ENCODE measurements around the gene LYPD1.

The LYPD1 gene

GRCh38 chr2:132691556-132691955 is 21.6 kb upstream of the LYPD1 start:
- no peak for TF ChIP-seq ZBTB7A (tag by site-specific recombination; IDR thresholded peaks at IDR 0.05; ENCODE audit: low read depth)
- no peak for TF ChIP-seq SCRT2 (tag by site-specific recombination; IDR thresholded peaks at IDR 0.05)
- TF ChIP-seq ZIC2 (tag by site-specific recombination; IDR thresholded peaks at IDR 0.05): no peak
- no peak for TF ChIP-seq SP3 (tag by site-specific recombination; IDR thresholded peaks at IDR 0.05)
- no peak for TF ChIP-seq PRDM6 (tag by site-specific recombination; IDR thresholded peaks at IDR 0.05)
- TF ChIP-seq ZNF239 (tag by site-specific recombination; IDR thresholded peaks at IDR 0.05): no peak
- TF ChIP-seq ZNF394 (tag by site-specific recombination; IDR thresholded peaks at IDR 0.05; ENCODE audit: borderline replicate concordance): no peak
- TF ChIP-seq ZNF140 (tag by site-specific recombination; IDR thresholded peaks at IDR 0.05): no peak
- TF ChIP-seq ZNF292 (tag by site-specific recombination; IDR thresholded peaks at IDR 0.05; ENCODE audit: borderline replicate concordance, low read depth): no peak
- TF ChIP-seq FEZF1 (tag by site-specific recombination; IDR thresholded peaks at IDR 0.05): no peak
- no peak for TF ChIP-seq ZSCAN16 (tag by site-specific recombination; IDR thresholded peaks at IDR 0.05)
- no peak for TF ChIP-seq ZNF416 (tag by site-specific recombination; IDR thresholded peaks at IDR 0.05)
- Histone ChIP-seq H3K4me1 (ENCODE audit: control insufficient read depth, insufficient read depth, low read length) (no peaks in the 10 kb centered on the region), H3K4me3 (ENCODE audit: low read depth, low read length) (no peak overlapping the region), H3K27ac (ENCODE audit: extremely low read depth, low read depth, low read length) (no peak overlapping the region), H3K9me3 (ENCODE audit: control insufficient read depth, insufficient read depth, low read depth, low read length) (no peaks in the 10 kb centered on the region), H3K36me3 (ENCODE audit: control insufficient read depth in 2 of 2, insufficient read depth in 1 of 2, low read length in 2 of 2) (no peaks in the 10 kb centered on the region)
- CTCF ChIA-PET: no interaction called here
- POLR2A ChIA-PET: no interaction called here

GRCh38 chr2:132690664-132691303 is 20.8 kb upstream of the LYPD1 start:
- CTCF ChIA-PET: no interaction called here
- no peaks in the 10 kb centered on the region for H3K36me3 ChIP-seq (ENCODE audit: control insufficient read depth in 2 of 2, insufficient read depth in 1 of 2, low read length in 2 of 2)
- H3K4me1 ChIP-seq (ENCODE audit: control insufficient read depth, insufficient read depth, low read length): no peaks in the 10 kb centered on the region
- POLR2A ChIA-PET: no interaction called here
- H3K27ac ChIP-seq (ENCODE audit: extremely low read depth, low read depth, low read length): no peak overlapping the region
- no peak overlapping the region for H3K4me3 ChIP-seq (ENCODE audit: low read depth, low read length)
- no peak for TF ChIP-seq GLI2 (tag by site-specific recombination; IDR thresholded peaks at IDR 0.05; ENCODE audit: borderline replicate concordance, low read depth)
- TF ChIP-seq HOXC10 (CRISPR knock-in tag; IDR thresholded peaks at IDR 0.05): no peak
- no peak for TF ChIP-seq ZNF747 (tag by site-specific recombination; IDR thresholded peaks at IDR 0.05)
- peak; percentile 70 for TF ChIP-seq PRDM10 (tag by site-specific recombination; IDR thresholded peaks at IDR 0.05)
- TF ChIP-seq SP2 (tag by site-specific recombination; IDR thresholded peaks at IDR 0.05): no peak
- TF ChIP-seq SCRT1 (tag by site-specific recombination; IDR thresholded peaks at IDR 0.05; ENCODE audit: borderline replicate concordance): no peak
- no peak for TF ChIP-seq PRDM4 (tag by site-specific recombination; IDR thresholded peaks at IDR 0.05)
- TF ChIP-seq ZNF239 (tag by site-specific recombination; IDR thresholded peaks at IDR 0.05): no peak
- H3K9me3 ChIP-seq (ENCODE audit: control insufficient read depth, insufficient read depth, low read depth, low read length): no peaks in the 10 kb centered on the region
